PFSK-1 (cell line): ENCODE data around the gene AOPEP.

Experiments used
- FOXP2 ChIP-seq: optimal IDR thresholded peaks from 2 replicates; pipeline ENCODE3; 2011; ENCODE audit warnings: borderline replicate concordance, control low read depth, inconsistent platforms; ENCODE audit not compliant: insufficient read depth; ENCODE audit errors: extremely low read length, extremely low read depth
- POLR2AphosphoS5 ChIP-seq: IDR thresholded peaks from 2 replicates; pipeline ENCODE4 v1.6.1; 2012; ENCODE audit warnings: low read depth, mild to moderate bottlenecking, control low read depth, low read length, moderate library complexity
- SIN3A ChIP-seq: IDR thresholded peaks from 2 replicates; pipeline ENCODE4 v1.6.1; 2012; ENCODE audit warnings: mild to moderate bottlenecking, low read length, moderate library complexity, borderline replicate concordance; ENCODE audit not compliant: insufficient read depth
- TAF1 ChIP-seq: IDR thresholded peaks from 2 replicates; pipeline ENCODE4 v1.6.1; 2012; ENCODE audit warnings: low read length, control low read depth, borderline replicate concordance; ENCODE audit not compliant: insufficient read depth
- TF ChIP-seq, protein P1 (sequence below), 2 experiments: IDR thresholded peaks; 2 replicates each; pipeline versions ENCODE4 v1.6.1 to v1.8.0; 2011 to 2012; ENCODE audit warnings: low read depth in 2 of 2, low read length in 2 of 2, control low read depth in 1 of 2, inconsistent platforms in 1 of 2, mild to moderate bottlenecking in 1 of 2, moderate library complexity in 1 of 2; ENCODE audit not compliant: insufficient read depth in 1 of 2

The AOPEP gene

GRCh38 chr9:95088421-95089161 is 362.1 kb downstream of the AOPEP start:
- TF ChIP-seq SIN3A, result no peak
- TF ChIP-seq TAF1, result no peak
- TF ChIP-seq POLR2AphosphoS5, result no peak
- TF ChIP-seq FOXP2, result no peak
- TF ChIP-seq, protein P1, sequence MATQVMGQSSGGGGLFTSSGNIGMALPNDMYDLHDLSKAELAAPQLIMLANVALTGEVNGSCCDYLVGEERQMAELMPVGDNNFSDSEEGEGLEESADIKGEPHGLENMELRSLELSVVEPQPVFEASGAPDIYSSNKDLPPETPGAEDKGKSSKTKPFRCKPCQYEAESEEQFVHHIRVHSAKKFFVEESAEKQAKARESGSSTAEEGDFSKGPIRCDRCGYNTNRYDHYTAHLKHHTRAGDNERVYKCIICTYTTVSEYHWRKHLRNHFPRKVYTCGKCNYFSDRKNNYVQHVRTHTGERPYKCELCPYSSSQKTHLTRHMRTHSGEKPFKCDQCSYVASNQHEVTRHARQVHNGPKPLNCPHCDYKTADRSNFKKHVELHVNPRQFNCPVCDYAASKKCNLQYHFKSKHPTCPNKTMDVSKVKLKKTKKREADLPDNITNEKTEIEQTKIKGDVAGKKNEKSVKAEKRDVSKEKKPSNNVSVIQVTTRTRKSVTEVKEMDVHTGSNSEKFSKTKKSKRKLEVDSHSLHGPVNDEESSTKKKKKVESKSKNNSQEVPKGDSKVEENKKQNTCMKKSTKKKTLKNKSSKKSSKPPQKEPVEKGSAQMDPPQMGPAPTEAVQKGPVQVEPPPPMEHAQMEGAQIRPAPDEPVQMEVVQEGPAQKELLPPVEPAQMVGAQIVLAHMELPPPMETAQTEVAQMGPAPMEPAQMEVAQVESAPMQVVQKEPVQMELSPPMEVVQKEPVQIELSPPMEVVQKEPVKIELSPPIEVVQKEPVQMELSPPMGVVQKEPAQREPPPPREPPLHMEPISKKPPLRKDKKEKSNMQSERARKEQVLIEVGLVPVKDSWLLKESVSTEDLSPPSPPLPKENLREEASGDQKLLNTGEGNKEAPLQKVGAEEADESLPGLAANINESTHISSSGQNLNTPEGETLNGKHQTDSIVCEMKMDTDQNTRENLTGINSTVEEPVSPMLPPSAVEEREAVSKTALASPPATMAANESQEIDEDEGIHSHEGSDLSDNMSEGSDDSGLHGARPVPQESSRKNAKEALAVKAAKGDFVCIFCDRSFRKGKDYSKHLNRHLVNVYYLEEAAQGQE (IDR thresholded peaks at IDR 0.05; ENCODE audit: insufficient read depth in 1 of 2, low read depth in 2 of 2, low read length in 2 of 2), result no peak

DNA sequence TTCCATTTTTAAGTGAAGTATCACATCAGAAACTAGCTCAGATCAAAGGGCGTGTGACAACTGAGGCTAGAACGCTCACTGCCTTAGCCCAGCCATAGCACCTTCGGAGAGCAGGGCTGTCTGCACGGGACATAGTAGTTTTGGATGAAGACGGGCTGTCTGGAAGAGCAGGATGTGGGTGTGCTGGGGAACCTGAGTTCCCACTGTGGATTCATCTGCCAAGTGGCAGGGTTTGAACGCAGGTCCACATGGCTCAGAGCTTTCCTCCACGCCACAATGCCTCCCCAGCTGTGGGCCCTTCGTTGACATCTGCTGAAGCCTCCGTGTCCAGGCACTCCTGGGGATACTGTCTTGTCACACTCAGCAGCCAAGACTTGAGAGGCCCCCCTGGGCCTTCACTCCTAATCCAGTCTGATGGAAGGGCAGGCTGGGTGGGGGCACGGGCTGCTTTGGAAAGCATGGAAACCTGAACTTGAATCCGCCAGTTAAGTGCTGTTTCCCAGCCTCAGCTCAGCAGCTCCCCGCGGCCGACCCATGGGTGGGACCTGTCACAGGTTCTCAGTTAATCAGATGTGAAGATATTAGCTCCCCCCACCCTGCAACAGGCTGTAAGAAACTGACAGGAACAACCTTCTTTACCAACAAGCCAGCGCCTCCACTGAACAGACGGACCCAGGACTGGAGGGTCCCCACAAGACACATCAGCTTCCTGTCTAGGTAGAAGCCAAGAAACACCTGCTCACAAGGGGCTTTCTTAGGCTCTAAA is 362.9 kb downstream of the AOPEP start:
- TF ChIP-seq, protein P1 (IDR thresholded peaks at IDR 0.05; ENCODE audit: insufficient read depth in 1 of 2, low read depth in 2 of 2, low read length in 2 of 2), result no peak
- no peak for TF ChIP-seq SIN3A
- TF ChIP-seq TAF1, result no peak
- TF ChIP-seq FOXP2, result no peak
- TF ChIP-seq POLR2AphosphoS5, result no peak

- TF ChIP-seq POLR2AphosphoS5 (no peak), FOXP2 (no peak), TAF1 (no peak), SIN3A (no peak)
- TF ChIP-seq, protein P1 (IDR thresholded peaks at IDR 0.05; ENCODE audit: insufficient read depth in 1 of 2, low read depth in 2 of 2, low read length in 2 of 2), result no peak
Observed at GRCh38 chr9:95090023-95090791, 363.7 kb downstream of the AOPEP start.

DNA sequence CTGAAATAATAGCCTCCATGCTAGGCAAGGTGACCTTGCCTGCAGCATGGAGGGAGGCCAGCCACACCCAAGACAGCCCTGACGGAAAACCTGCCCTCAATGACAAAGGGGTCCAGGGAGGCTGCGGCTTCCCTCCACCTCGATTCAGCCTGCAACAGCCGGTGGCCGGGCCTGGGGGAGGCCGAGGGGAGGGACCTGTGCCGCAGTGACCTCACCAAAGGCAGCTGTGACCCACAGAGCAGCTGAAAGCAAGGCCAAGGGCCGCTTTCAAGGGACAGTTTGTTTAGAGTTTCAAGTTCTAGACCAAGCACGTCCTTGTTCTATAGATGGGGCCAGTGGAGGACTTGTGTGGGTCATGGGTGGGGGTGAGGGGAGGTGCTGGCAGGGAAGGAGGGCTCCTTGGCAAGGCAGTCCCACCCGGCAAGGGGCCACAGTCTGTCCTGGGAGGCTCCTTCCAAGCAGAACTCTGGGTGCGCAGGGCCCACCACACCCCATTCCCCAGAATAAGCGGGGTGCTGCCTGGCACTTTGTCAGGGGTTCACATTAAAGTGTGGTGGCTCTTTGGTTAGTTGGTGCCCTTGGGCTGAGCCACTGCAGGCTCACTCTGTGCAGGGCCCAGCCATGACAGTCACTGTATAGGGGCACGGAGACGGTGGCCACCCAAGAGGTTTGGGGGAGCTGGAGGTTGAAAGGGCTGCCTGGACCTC is 364.5 kb downstream of the AOPEP start:
- TF ChIP-seq, protein P1 (IDR thresholded peaks at IDR 0.05; ENCODE audit: insufficient read depth in 1 of 2, low read depth in 2 of 2, low read length in 2 of 2), result no peak
- TF ChIP-seq TAF1 (no peak), POLR2AphosphoS5 (no peak), SIN3A (no peak), FOXP2 (no peak)
